ENCODE results near the gene CZIB.
"Not testable (repeated sequence)": the region's sequence is repeated elsewhere in the genome, so short reads cannot be mapped to it uniquely, and the experiment has no call there.

Gene CZIB

DNA sequence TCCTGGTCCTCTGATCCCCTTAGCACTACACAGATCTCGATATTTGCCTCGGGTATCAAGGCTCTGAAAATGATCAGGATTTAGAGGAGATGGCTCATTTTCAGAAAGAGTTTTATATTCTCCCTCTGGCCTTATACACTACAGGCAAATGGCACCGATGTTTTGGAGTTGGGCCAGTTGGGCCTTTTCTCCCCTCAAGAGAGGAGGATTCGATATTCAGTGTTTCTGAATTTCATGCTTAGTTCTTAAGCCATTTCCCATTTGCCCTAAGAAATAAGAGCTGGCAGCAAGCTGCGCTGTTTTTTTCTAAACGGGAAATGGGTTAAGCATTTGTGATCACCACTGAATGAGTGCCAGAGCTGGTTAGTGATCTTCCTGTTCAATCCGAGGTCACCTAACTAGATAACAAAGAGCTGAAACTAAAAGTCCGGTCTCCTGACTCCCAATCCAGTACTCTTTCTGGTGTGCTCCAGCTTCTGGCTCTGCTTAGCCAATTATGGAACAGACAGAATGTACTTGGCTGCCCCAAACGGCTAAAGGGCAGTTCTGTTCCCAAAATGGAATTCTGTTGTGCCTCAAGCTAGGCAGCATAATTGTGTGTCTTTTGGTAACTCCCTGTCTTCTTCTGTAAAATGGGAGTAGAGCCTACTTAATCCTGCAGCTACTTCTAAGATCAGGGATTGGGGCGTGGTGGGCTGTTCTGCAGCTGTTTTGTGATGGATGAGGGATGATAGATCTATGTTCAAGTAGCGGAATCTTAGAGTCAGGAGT lies 25.0 kb downstream of the CZIB start:
- DNase-seq (ENCODE audit: extremely low spot score), result no peak
- ChIA-PET CTCF (interaction anchor here (10.8 kb wide), 1 partner anchor 13 kb away, joined by 124 read pairs; no protein-coding TSS in a partner anchor), POLR2A (no interaction called here)
- TF ChIP-seq, protein P1, sequence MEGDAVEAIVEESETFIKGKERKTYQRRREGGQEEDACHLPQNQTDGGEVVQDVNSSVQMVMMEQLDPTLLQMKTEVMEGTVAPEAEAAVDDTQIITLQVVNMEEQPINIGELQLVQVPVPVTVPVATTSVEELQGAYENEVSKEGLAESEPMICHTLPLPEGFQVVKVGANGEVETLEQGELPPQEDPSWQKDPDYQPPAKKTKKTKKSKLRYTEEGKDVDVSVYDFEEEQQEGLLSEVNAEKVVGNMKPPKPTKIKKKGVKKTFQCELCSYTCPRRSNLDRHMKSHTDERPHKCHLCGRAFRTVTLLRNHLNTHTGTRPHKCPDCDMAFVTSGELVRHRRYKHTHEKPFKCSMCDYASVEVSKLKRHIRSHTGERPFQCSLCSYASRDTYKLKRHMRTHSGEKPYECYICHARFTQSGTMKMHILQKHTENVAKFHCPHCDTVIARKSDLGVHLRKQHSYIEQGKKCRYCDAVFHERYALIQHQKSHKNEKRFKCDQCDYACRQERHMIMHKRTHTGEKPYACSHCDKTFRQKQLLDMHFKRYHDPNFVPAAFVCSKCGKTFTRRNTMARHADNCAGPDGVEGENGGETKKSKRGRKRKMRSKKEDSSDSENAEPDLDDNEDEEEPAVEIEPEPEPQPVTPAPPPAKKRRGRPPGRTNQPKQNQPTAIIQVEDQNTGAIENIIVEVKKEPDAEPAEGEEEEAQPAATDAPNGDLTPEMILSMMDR (IDR thresholded peaks at IDR 0.05; ENCODE audit: control extremely low read depth, extremely low read depth, low read depth, missing control alignments), result no peak

DNA sequence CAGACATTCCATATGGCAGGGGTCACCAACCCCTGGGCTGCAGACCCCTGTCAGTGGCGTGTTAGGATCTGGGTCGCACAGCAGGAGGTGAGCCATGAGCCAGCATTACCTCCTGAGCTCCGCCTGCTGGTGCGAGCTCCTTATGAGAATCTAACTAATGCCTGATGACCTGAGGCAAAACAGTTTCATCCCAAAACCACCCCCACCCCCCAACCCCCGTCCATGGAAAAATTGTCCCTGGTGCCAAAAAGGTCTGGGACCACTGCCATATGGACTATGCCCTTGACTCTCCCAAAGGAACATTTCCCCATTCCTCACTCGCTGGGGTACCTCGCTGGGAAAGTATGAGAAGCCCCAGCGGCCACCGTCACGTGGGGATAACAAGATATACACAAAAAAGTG lies 30.2 kb downstream of the CZIB start:
- POLR2A ChIA-PET, result interaction anchor here (0.6 kb wide), 1 partner anchor 1036 kb away, joined by 11 read pairs; no protein-coding TSS in a partner anchor
- TF ChIP-seq, protein P1 (IDR thresholded peaks at IDR 0.05; ENCODE audit: control extremely low read depth, extremely low read depth, low read depth, missing control alignments), result no peak
- no peak for DNase-seq (ENCODE audit: extremely low spot score)
- CTCF ChIA-PET, result interaction anchor here (10.8 kb wide), 1 partner anchor 7 kb away, joined by 124 read pairs; no protein-coding TSS in a partner anchor

DNA sequence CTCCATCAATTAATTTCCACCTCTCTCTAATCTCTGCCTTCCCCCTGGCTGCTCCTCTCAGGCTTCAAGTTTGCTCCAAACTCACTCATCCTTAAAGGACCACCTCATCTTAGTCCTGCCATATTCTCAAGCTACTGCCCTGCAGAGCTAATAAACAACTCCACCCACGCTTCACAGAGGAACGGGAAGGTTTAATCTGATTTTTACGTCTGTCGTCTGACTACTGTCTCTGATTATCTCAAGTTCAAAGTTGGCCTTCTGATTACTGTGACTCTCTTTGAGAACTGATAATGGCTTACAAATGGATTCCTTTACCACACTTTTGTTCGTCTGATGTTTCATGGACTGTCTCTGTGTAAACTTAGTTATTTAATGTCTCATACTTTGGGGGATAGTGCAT lies 31.4 kb downstream of the CZIB start:
- CTCF ChIA-PET, result interaction anchor here (10.8 kb wide), 1 partner anchor 6 kb away, joined by 124 read pairs; no protein-coding TSS in a partner anchor
- no peak for DNase-seq (ENCODE audit: extremely low spot score)
- TF ChIP-seq, protein P1 (IDR thresholded peaks at IDR 0.05; ENCODE audit: control extremely low read depth, extremely low read depth, low read depth, missing control alignments), result no peak
- POLR2A ChIA-PET, result no interaction called here

DNA sequence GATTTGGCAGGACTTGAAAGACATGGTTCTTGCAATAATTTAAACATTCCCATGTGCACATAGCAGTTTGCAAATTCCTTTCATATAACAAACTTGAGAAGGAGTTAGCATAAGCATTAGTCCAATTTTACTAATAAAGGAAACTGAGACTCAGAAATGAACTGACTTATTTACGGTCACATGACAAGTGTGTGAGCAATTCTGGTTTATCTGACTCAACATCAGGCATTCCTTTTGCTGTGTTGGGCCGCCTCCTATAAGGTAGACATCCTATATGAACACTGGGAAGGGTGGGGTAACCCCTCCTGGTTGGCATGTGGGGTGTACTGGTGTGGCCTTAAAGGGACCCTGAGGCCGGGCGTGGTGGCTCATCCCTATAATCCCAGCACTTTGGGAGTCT lies 32.3 kb downstream of the CZIB start:
- CTCF ChIA-PET, result no interaction called here
- TF ChIP-seq, protein P1 (IDR thresholded peaks at IDR 0.05; ENCODE audit: control extremely low read depth, extremely low read depth, low read depth, missing control alignments), result no peak
- POLR2A ChIA-PET, result no interaction called here
- DNase-seq (ENCODE audit: extremely low spot score), result no peak

DNA sequence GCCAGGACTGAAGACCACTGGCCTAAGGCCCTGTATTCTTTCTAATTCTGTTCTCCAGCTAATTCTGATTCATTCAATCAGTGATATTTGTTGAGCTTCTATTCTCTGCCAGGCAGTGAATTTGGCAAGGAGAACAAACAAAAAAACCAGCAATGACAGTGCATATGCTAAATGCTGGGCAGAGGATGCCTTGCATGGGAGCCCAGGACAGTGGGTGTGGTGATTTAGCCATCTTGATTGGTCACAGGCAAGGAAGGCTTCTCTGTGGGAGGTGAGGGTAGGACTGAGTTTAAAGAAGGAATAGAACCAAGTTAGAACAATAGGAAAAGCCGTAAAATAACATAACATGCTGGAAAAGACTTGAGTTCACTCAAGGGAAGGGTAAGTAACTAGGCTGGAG lies 33.0 kb downstream of the CZIB start:
- CTCF ChIA-PET, result interaction anchor here (2.2 to 9.8 kb wide), 3 partner anchors 7 to 14 kb away, joined by 5 to 124 read pairs (median 7); partner anchors contain the start of gene CPT2
- POLR2A ChIA-PET, result no interaction called here

DNA sequence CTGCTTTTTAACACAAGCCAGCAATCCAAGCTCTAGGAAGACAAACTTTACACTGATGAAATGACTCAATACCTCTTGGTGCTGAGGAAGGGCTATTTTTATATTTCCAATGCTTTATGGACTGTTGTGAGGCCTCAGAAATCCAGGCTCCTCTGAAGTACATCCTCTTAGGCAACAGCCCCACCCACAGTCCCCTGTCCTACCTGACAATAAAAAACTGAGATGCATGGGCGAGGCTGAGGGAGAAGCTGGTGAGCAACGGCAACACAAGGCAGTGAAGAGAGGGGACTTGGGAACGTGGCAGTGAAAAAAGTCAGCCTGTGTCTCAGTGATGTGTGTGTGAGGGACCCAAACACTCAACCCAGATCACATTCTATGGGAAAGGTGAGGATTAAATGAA lies 33.9 kb downstream of the CZIB start:
- CTCF ChIA-PET, result interaction anchor here (0.9 to 9.8 kb wide), 7 partner anchors 7 to 292 kb away, joined by 3 to 124 read pairs (median 5); partner anchors contain the start of gene CPT2
- TF ChIP-seq, protein P1 (IDR thresholded peaks at IDR 0.05; ENCODE audit: control extremely low read depth, extremely low read depth, low read depth, missing control alignments), result no peak

More for the DNA sequence above, 33.0 kb downstream of the CZIB start:
- TF ChIP-seq, protein P1 (IDR thresholded peaks at IDR 0.05; ENCODE audit: control extremely low read depth, extremely low read depth, low read depth, missing control alignments), result no peak
- DNase-seq (ENCODE audit: extremely low spot score), result no peak

DNA sequence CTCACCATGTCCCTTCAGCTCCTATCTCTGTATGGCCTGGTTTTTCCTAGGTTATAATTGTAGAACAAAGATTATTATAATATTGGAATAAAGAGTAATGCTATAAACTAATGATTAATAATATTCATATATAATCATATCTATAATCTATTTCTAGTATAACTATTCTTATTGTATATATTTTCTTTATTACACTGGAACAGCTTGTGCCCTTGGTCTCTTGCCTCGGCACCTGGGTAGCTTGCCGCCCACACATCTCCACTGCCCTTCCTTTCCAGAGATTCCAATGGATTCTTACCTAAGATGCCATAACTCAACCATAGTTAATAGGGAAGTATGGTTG lies 34.5 kb downstream of the CZIB start:
- DNase-seq (ENCODE audit: extremely low spot score); POLR2A ChIA-PET: not testable (repeated sequence)
- CTCF ChIA-PET, result interaction anchor here (0.9 to 9.8 kb wide), 8 partner anchors 8 to 291 kb away, joined by 3 to 124 read pairs (median 4); partner anchors contain the start of gene CPT2

More for the DNA sequence above, 33.9 kb downstream of the CZIB start:
- no peak for DNase-seq (ENCODE audit: extremely low spot score)
- POLR2A ChIA-PET, result no interaction called here

Data from GM10248 (cell line).